Upper lobe of left lung (tissue), 4 donors: Measurements from ENCODE around the gene OSTC.

Source experiments
- EP300 ChIP-seq, 4 donors: sonication (generic); formaldehyde crosslinking; IDR thresholded peaks; one replicate each; pipeline ENCODE4 v1.5.1; 2017; ENCODE audit warnings: antibody characterized with exemption in 4 of 4, control low read depth in 2 of 4
- POLR2AphosphoS5 ChIP-seq, 2 donors: sonication (generic); formaldehyde crosslinking; IDR thresholded peaks; one replicate each; pipeline ENCODE4 v1.5.1; 2017; ENCODE audit warnings: antibody characterized with exemption in 2 of 2
- TF ChIP-seq, protein P1 (sequence below), 6 experiments: fragments of 450-650 bp in 4 of 6; fragments of 200-600 bp in 2 of 6; sonication (generic) in 2 of 6; IDR thresholded peaks; one replicate each; pipeline ENCODE4 v1.5.1; 2016 to 2019; ENCODE audit warnings: antibody characterized with exemption in 6 of 6

DNA sequence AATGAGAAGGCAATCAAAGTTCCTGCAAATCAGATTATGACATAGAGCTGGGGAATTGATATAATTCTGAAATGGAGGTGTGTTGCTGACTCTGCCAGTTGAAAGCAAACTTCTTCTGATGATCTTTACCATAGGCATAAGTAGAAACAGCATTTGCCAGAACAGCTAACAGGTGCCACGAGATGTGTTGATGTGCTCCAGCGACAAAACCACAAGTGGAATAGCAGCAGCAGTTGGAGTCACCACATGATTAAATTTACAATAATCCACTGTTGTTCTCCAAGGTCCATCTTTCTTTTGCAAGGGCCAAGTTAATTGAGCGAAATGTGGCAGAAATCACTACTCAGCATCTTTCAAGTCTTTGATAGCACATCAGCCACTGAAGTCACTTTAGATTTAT is 3.7 kb upstream of the OSTC start:
- TF ChIP-seq, protein P1, sequence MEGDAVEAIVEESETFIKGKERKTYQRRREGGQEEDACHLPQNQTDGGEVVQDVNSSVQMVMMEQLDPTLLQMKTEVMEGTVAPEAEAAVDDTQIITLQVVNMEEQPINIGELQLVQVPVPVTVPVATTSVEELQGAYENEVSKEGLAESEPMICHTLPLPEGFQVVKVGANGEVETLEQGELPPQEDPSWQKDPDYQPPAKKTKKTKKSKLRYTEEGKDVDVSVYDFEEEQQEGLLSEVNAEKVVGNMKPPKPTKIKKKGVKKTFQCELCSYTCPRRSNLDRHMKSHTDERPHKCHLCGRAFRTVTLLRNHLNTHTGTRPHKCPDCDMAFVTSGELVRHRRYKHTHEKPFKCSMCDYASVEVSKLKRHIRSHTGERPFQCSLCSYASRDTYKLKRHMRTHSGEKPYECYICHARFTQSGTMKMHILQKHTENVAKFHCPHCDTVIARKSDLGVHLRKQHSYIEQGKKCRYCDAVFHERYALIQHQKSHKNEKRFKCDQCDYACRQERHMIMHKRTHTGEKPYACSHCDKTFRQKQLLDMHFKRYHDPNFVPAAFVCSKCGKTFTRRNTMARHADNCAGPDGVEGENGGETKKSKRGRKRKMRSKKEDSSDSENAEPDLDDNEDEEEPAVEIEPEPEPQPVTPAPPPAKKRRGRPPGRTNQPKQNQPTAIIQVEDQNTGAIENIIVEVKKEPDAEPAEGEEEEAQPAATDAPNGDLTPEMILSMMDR (IDR thresholded peaks at IDR 0.05): no peak
- TF ChIP-seq EP300 (IDR thresholded peaks at IDR 0.05) (no peak), POLR2AphosphoS5 (IDR thresholded peaks at IDR 0.05) (no peak)
